ENCODE measurements around the gene HDGFL3.
"Not testable (repeated sequence)": the region's sequence is repeated elsewhere in the genome, so short reads cannot be mapped to it uniquely, and the experiment has no call there.

Gene HDGFL3

GRCh38 chr15:83207660-83208366 is at the start of gene HDGFL3:
Gene HDGFL3, minus strand, starts transcription at chr15:83207823. Its CDS starts 409 bp downstream, at chr15:83207414.
- no peak for DNase-seq (ENCODE audit: low spot score)

- no peak for DNase-seq (ENCODE audit: low spot score)
Observed at GRCh38 chr15:83250781-83251180, 43.2 kb upstream of the HDGFL3 start.

- DNase-seq (ENCODE audit: low spot score) = no peak
Observed at GRCh38 chr15:83249030-83249343, 41.4 kb upstream of the HDGFL3 start.

- peak; percentile 48 for DNase-seq (ENCODE audit: low spot score)
Observed at GRCh38 chr15:83248151-83249029, 40.8 kb upstream of the HDGFL3 start.

GRCh38 chr15:83243634-83244033 is 36.0 kb upstream of the HDGFL3 start:
- no peak for DNase-seq (ENCODE audit: low spot score)

GRCh38 chr15:83230242-83230641 is 22.6 kb upstream of the HDGFL3 start:
- DNase-seq (ENCODE audit: low spot score) = no peak

GRCh38 chr15:83225449-83225848 is 17.8 kb upstream of the HDGFL3 start:
- no peak for DNase-seq (ENCODE audit: low spot score)

GRCh38 chr15:83221781-83222180 is 14.2 kb upstream of the HDGFL3 start:
- not testable (repeated sequence) for DNase-seq (ENCODE audit: low spot score)

GRCh38 chr15:83219026-83219425 is 11.4 kb upstream of the HDGFL3 start:
- DNase-seq (ENCODE audit: low spot score) = no peak

GRCh38 chr15:83215306-83215705 is 7.7 kb upstream of the HDGFL3 start:
- no peak for DNase-seq (ENCODE audit: low spot score)

GRCh38 chr15:83210619-83211018 is 3.0 kb upstream of the HDGFL3 start:
- no peak for DNase-seq (ENCODE audit: low spot score)

GRCh38 chr15:83209333-83209732 is 1.7 kb upstream of the HDGFL3 start:
- no peak for DNase-seq (ENCODE audit: low spot score)

- no peak for DNase-seq (ENCODE audit: low spot score)
Observed at GRCh38 chr15:83208367-83208661, 691 bp upstream of the HDGFL3 start.

- no peak for DNase-seq (ENCODE audit: low spot score)
Observed at GRCh38 chr15:83207009-83207659, 489 bp downstream of the HDGFL3 start.

GRCh38 chr15:83206526-83207008 is 1.1 kb downstream of the HDGFL3 start:
- no peak for DNase-seq (ENCODE audit: low spot score)

- no peak for DNase-seq (ENCODE audit: low spot score)
Observed at GRCh38 chr15:83205725-83206324, 1.8 kb downstream of the HDGFL3 start.

- no peak for DNase-seq (ENCODE audit: low spot score)
Observed at GRCh38 chr15:83204697-83205096, 2.9 kb downstream of the HDGFL3 start.

GRCh38 chr15:83203543-83203942 is 4.1 kb downstream of the HDGFL3 start:
- no peak for DNase-seq (ENCODE audit: low spot score)

GRCh38 chr15:83200589-83200988 is 7.0 kb downstream of the HDGFL3 start:
- no peak for DNase-seq (ENCODE audit: low spot score)

GRCh38 chr15:83200162-83200561 is 7.5 kb downstream of the HDGFL3 start:
- DNase-seq (ENCODE audit: low spot score) = no peak

- DNase-seq (ENCODE audit: low spot score) = no peak
Observed at GRCh38 chr15:83199288-83199687, 8.3 kb downstream of the HDGFL3 start.

- DNase-seq (ENCODE audit: low spot score) = no peak
Observed at GRCh38 chr15:83198476-83198875, 9.1 kb downstream of the HDGFL3 start.

- DNase-seq (ENCODE audit: low spot score) = no peak
Observed at GRCh38 chr15:83194528-83194927, 13.1 kb downstream of the HDGFL3 start.

All from CD4-positive, alpha-beta T cell treated with Interleukin-15 for 4 hours (primary cell).